Mesenchymal stem cell (in vitro differentiated cells and primary cell): ENCODE measurements around the gene LPCAT1.

Experiments used
- DNase-seq: peaks from one replicate; pipeline ENCODE4 v3.0.0-alpha.2; 2013
- H2AFZ ChIP-seq: one replicate; pipeline ENCODE4 v1.6.1; 2013; ENCODE audit warnings: low read depth, mild to moderate bottlenecking, control low read depth, inconsistent platforms, low read length, moderate library complexity
- H2AK5ac ChIP-seq: 2 replicates; pipeline ENCODE4 v1.6.1; 2013; ENCODE audit warnings: low read length, moderate library complexity, mild to moderate bottlenecking, inconsistent platforms; ENCODE audit not compliant: severe bottlenecking
- H2BK120ac ChIP-seq: one replicate; pipeline ENCODE4 v1.6.1; 2013; ENCODE audit warnings: low read depth, mild to moderate bottlenecking, inconsistent platforms, low read length, moderate library complexity
- H2BK12ac ChIP-seq, 2 experiments: one replicate each; pipeline ENCODE4 v1.6.1; 2013; ENCODE audit warnings: inconsistent platforms in 2 of 2, low read length in 2 of 2, mild to moderate bottlenecking in 2 of 2, moderate library complexity in 2 of 2, control low read depth in 1 of 2
- H2BK15ac ChIP-seq: one replicate; pipeline ENCODE4 v1.6.1; 2013; ENCODE audit warnings: mild to moderate bottlenecking, low read depth, inconsistent platforms; ENCODE audit not compliant: poor library complexity, severe bottlenecking
- H2BK5ac ChIP-seq: 2 replicates; pipeline ENCODE4 v1.6.1; 2013; ENCODE audit warnings: low read depth, mild to moderate bottlenecking, low read length, control low read depth, inconsistent platforms; ENCODE audit not compliant: poor library complexity, severe bottlenecking
- H3K14ac ChIP-seq, 2 experiments: one replicate each; pipeline ENCODE4 v1.6.1; 2013; ENCODE audit warnings: inconsistent platforms in 2 of 2, low read length in 2 of 2, control low read depth in 1 of 2, mild to moderate bottlenecking in 1 of 2, moderate library complexity in 1 of 2
- H3K18ac ChIP-seq, 2 experiments: one replicate each; pipeline ENCODE4 v1.6.1; 2013; ENCODE audit warnings: inconsistent platforms in 2 of 2, low read length in 2 of 2, control low read depth in 1 of 2, low read depth in 1 of 2, mild to moderate bottlenecking in 1 of 2
- H3K23ac ChIP-seq, 2 experiments: one replicate each; pipeline ENCODE4 v1.6.1; 2013; ENCODE audit warnings: inconsistent platforms in 2 of 2, low read length in 2 of 2, mild to moderate bottlenecking in 2 of 2, moderate library complexity in 2 of 2, control low read depth in 1 of 2
- H3K27ac ChIP-seq: 2 replicates; pipeline ENCODE4 v1.5.1; 2013; ENCODE audit warnings: mild to moderate bottlenecking, moderate library complexity, low read length, control low read depth, inconsistent platforms; ENCODE audit not compliant: poor library complexity, severe bottlenecking
- H3K27me3 ChIP-seq, 2 experiments: 2 replicates each; pipeline versions ENCODE4 v1.6.1 to v1.7.0; 2013; ENCODE audit warnings: low read length in 2 of 2, mild to moderate bottlenecking in 2 of 2, moderate library complexity in 2 of 2, control low read depth in 1 of 2, inconsistent platforms in 1 of 2; ENCODE audit not compliant: control insufficient read depth in 1 of 2, insufficient read depth in 1 of 2
- H3K36me3 ChIP-seq, 2 experiments: 2 replicates each; pipeline versions ENCODE4 v1.6.1 to v1.7.0; 2013; ENCODE audit warnings: low read length in 2 of 2, control low read depth in 1 of 2, inconsistent platforms in 1 of 2, low read depth in 1 of 2, mild to moderate bottlenecking in 1 of 2; ENCODE audit not compliant: insufficient read depth in 2 of 2, control insufficient read depth in 1 of 2
- H3K4ac ChIP-seq, 2 experiments: one replicate each; pipeline ENCODE4 v1.6.1; 2013; ENCODE audit warnings: inconsistent platforms in 2 of 2, low read length in 2 of 2, mild to moderate bottlenecking in 2 of 2, moderate library complexity in 2 of 2, control low read depth in 1 of 2, low read depth in 1 of 2
- H3K4me1 ChIP-seq: 2 replicates; pipeline ENCODE4 v1.6.1; 2013; ENCODE audit warnings: low read depth, low read length, control low read depth; ENCODE audit not compliant: control insufficient read depth, insufficient read depth
- H3K4me2 ChIP-seq: 2 replicates; pipeline ENCODE4 v1.6.1; 2013; ENCODE audit warnings: low read length, mild to moderate bottlenecking, inconsistent platforms; ENCODE audit not compliant: poor library complexity, severe bottlenecking
- H3K4me3 ChIP-seq, 2 experiments: 2 replicates each; pipeline versions ENCODE4 v1.5.1 to v1.7.0; 2013; ENCODE audit warnings: low read length in 2 of 2, mild to moderate bottlenecking in 2 of 2, control low read depth in 1 of 2, low read depth in 1 of 2; ENCODE audit not compliant: insufficient read depth in 1 of 2
- H3K79me1 ChIP-seq: replicated peaks from 2 replicates; pipeline ENCODE4 v1.6.1; 2013; ENCODE audit warnings: mild to moderate bottlenecking, control low read depth, low read length, inconsistent platforms; ENCODE audit not compliant: poor library complexity, severe bottlenecking
- H3K9ac ChIP-seq: 2 replicates; pipeline ENCODE4 v1.7.0; 2013; ENCODE audit warnings: mild to moderate bottlenecking, low read length, moderate library complexity
- H3K9me3 ChIP-seq: 2 replicates; pipeline ENCODE4 v1.7.0; 2013; ENCODE audit warnings: mild to moderate bottlenecking, low read length; ENCODE audit not compliant: control insufficient read depth
- H4K8ac ChIP-seq: one replicate; pipeline ENCODE4 v1.6.1; 2013; ENCODE audit warnings: inconsistent platforms, mild to moderate bottlenecking, low read length, moderate library complexity
- H4K91ac ChIP-seq: one replicate; pipeline ENCODE4 v1.6.1; 2013; ENCODE audit warnings: mild to moderate bottlenecking, low read length, inconsistent platforms
- WGBS: methylation state at CpG from one replicate; pipeline ENCODE4 v1.1.7; 2013; ENCODE audit warnings: mixed read lengths; 5-methylcytosine and 5-hydroxymethylcytosine counted together

The LPCAT1 gene

DNA sequence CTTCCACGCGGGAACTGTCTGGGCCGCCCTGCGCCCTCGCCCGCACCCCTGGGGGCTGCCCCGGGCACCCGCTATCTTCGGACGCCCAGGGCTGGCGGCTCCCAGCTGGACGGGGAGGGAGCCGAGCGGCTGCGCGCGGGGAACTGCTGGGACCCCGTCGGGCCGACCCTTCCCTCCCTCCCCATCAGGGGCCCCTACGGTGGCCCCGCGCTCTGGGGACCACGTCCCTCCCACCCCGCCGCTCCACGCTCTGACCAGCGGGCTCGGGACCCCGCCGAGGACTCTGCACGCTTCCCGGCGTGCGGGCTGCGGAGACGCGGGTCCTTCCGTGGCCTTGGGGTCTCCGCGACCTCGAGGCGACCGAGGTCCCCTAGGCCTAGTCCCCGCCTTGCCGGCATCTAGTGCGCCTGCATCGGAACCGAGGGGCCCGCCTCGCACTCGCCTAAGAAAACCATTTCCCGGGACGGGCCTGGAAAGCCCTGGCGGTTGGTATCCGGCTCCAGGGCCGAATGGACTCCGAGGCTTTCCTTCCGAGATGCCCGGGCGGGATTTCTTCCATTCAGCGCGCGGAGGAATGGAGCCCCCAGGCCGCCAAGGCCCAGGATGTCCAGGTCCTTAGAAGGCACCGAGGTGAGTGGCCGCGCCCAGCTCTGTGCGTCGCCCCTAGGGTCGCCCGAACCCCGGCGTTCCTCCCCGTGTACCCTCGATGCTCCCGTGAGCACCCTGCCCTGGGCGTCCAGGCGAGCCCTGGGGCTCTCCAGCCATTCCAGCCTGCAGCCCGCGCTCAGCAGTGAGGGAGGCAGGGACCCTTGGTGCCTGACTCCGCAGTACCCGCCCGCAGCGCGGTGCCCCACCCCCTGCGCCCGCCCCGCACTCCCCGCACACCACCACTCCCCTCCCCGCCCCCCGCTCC is 77.8 kb downstream of the LPCAT1 start:
- no peak for DNase-seq
- Histone ChIP-seq H3K9ac (no peak overlapping the region), H3K27ac (no peak overlapping the region), H2AFZ (no peak overlapping the region), H4K8ac (no peak overlapping the region), H3K4me2 (no peak overlapping the region), H3K36me3 (no peaks in the 10 kb centered on the region), H2AK5ac (no peak overlapping the region), H3K79me1 (no peaks in the 10 kb centered on the region), H3K18ac (no peak overlapping the region), H3K14ac (no peak overlapping the region), H3K27me3 (peaks cover 77 to 89% of the 10 kb centered on the region in 2 experiments), H3K4ac (no peak overlapping the region), H4K91ac (no peak overlapping the region), H2BK120ac (no peak overlapping the region), H3K4me1 (peaks cover 12% of the 10 kb centered on the region), H2BK12ac (no peak overlapping the region), H3K23ac (no peak overlapping the region), H2BK5ac (no peak overlapping the region), H3K4me3 (peak overlapping the region in 1 of 2 experiments; percentile 7), H3K9me3 (peaks cover under 1% of the 10 kb centered on the region), H2BK15ac (no peak overlapping the region)
- 6% methylated on average over 72 of the region's 92 CpGs for WGBS

DNA sequence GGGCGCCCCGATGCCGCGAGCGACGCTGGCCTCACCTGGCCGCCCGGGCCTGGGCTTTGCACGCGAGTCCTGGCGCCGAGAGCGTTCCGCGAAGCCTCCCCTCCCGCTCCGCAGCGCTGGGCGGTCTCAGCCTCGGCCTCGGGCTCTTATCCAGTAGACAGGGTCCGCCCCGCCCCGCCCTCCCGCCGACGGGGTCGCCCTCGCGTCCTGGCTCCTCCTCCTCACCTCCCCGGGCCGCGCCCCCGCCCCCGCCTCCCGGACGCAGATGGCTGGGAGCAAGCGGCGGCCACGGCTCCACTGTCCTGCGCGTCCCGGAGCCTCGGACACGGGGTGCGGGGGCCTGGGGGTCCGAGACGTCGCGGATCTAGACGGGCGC is 78.5 kb downstream of the LPCAT1 start, which contains the start of gene SLC6A3:
Gene SLC6A3 (minus strand): TSS at position 128 of the 376 bp plus-strand sequence. CDS start 2,243 bp downstream, outside the sequence.
- Histone ChIP-seq H2BK5ac (no peak within 1 kb of the TSS), H3K27me3 (peaks cover 74 to 92% of the 10 kb centered on the region in 2 experiments), H3K23ac (no peak within 1 kb of the TSS), H3K4me1 (peaks cover 12% of the 10 kb centered on the region), H3K27ac (no peak within 1 kb of the TSS), H3K4me3 (peak within 1 kb of the TSS in 1 of 2 experiments; percentile 7), H3K9ac (no peak within 1 kb of the TSS), H3K4ac (no peak within 1 kb of the TSS), H2AFZ (no peak within 1 kb of the TSS), H3K14ac (no peak within 1 kb of the TSS), H2AK5ac (no peak within 1 kb of the TSS), H4K8ac (no peak within 1 kb of the TSS), H3K4me2 (no peak within 1 kb of the TSS), H2BK15ac (no peak within 1 kb of the TSS), H3K18ac (no peak within 1 kb of the TSS), H2BK120ac (no peak within 1 kb of the TSS), H3K9me3 (peaks cover 7% of the 10 kb centered on the region), H2BK12ac (no peak within 1 kb of the TSS), H4K91ac (no peak within 1 kb of the TSS), H3K79me1 (no peaks in the 10 kb centered on the region), H3K36me3 (no peaks in the 10 kb centered on the region)
- DNase-seq = no peak
- WGBS = 3% methylated on average over 13 of the region's 52 CpGs

GRCh38 chr5:1444361-1445189 is 79.2 kb downstream of the LPCAT1 start:
- H3K4ac ChIP-seq = no peak overlapping the region
- H3K23ac ChIP-seq = no peak overlapping the region
- H3K4me2 ChIP-seq = no peak overlapping the region
- H2BK5ac ChIP-seq = no peak overlapping the region
- WGBS = 14% methylated on average over 62 of the region's 68 CpGs
- no peak for DNase-seq
- no peaks in the 10 kb centered on the region for H3K36me3 ChIP-seq
- H3K4me1 ChIP-seq = peaks cover 12% of the 10 kb centered on the region
- no peak overlapping the region for H2BK12ac ChIP-seq
- no peaks in the 10 kb centered on the region for H3K79me1 ChIP-seq
- no peak overlapping the region for H4K91ac ChIP-seq
- H3K27ac ChIP-seq = no peak overlapping the region
- H4K8ac ChIP-seq = no peak overlapping the region
- no peak overlapping the region for H3K14ac ChIP-seq
- no peak overlapping the region for H2AK5ac ChIP-seq
- no peak overlapping the region for H3K9ac ChIP-seq
- H2AFZ ChIP-seq = no peak overlapping the region
- peaks cover 11% of the 10 kb centered on the region for H3K9me3 ChIP-seq
- H2BK15ac ChIP-seq = no peak overlapping the region
- H3K27me3 ChIP-seq = peaks cover 78 to 94% of the 10 kb centered on the region in 2 experiments
- H2BK120ac ChIP-seq = no peak overlapping the region
- no peak overlapping the region for H3K4me3 ChIP-seq
- H3K18ac ChIP-seq = no peak overlapping the region

DNA sequence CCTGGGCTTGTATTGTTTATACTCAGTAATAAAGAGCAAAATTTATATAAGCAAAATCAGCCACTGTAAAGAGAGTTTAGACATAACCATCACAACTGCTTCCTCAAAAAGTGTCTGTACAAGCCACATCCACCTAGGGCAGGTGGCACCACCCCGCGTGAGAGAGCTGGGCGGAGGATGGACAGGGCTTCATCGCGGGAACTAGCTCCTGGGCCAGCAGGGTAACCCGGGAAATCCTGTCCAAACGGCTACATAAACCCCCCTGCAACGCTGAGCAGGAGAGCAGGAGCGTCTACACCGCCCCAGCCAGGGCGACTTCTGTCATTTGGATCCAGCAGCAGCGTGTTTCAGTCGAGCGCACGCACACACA is 79.8 kb downstream of the LPCAT1 start:
- Histone ChIP-seq H2BK15ac (no peak overlapping the region), H2BK120ac (no peak overlapping the region), H3K27me3 (peaks cover 72 to 92% of the 10 kb centered on the region in 2 experiments)

More for the DNA sequence above, 79.8 kb downstream of the LPCAT1 start:
- H3K18ac ChIP-seq = no peak overlapping the region
- 80% methylated on average over 15 of the region's 15 CpGs for WGBS
- no peak overlapping the region for H3K4me2 ChIP-seq
- H3K14ac ChIP-seq = no peak overlapping the region
- H3K27ac ChIP-seq = no peak overlapping the region
- H3K36me3 ChIP-seq = no peaks in the 10 kb centered on the region
- H3K4me3 ChIP-seq = no peak overlapping the region
- DNase-seq = no peak
- peaks cover 11% of the 10 kb centered on the region for H3K9me3 ChIP-seq
- no peak overlapping the region for H4K91ac ChIP-seq
- no peak overlapping the region for H3K23ac ChIP-seq
- H2AK5ac ChIP-seq = no peak overlapping the region
- H2BK12ac ChIP-seq = no peak overlapping the region
- no peak overlapping the region for H2AFZ ChIP-seq
- no peak overlapping the region for H3K4ac ChIP-seq
- no peaks in the 10 kb centered on the region for H3K79me1 ChIP-seq
- no peak overlapping the region for H2BK5ac ChIP-seq
- no peak overlapping the region for H3K9ac ChIP-seq
- H4K8ac ChIP-seq = no peak overlapping the region
- H3K4me1 ChIP-seq = peaks cover 12% of the 10 kb centered on the region
